B cell (primary cell): ENCODE data around the gene JMJD6. TPM values are rescaled to one million over a fixed set of nuclear protein-coding genes. Genes with fewer than 3 reads are reported as not detected.

ENCODE experiments used
- ATAC-seq: fragments of 200-7000 bp; cut with Tn5 transposase; one replicate; pipeline ENCODE4 v1.10.0; 2021; ENCODE audit warnings: low read depth, mild to moderate bottlenecking, moderate number of reproducible peaks, moderate library complexity
- CTCF ChIA-PET: fragments of 350-600 bp; sonication (Branson Sonifier 250); formaldehyde crosslinking; loops from one replicate; lab custom pipeline; 2021; ENCODE audit warnings: antibody characterized with exemption, inconsistent platforms; lab: Charles Lee
- POLR2A ChIA-PET: fragments of 350-600 bp; sonication (Branson Sonifier 250); formaldehyde crosslinking; loops from one replicate; lab custom pipeline; 2021; ENCODE audit warnings: antibody characterized with exemption; lab: Charles Lee
- DNase-seq: peaks from one replicate; pipeline ENCODE4 v3.0.0; 2013
- H2AFZ ChIP-seq: 2 replicates; pipeline ENCODE4 v1.6.1; 2012; ENCODE audit warnings: mild to moderate bottlenecking, low read depth, low read length; ENCODE audit not compliant: insufficient read depth, poor library complexity, severe bottlenecking
- H3K27ac ChIP-seq, 2 donors: 1 replicate in 1 of 2; 2 replicates in 1 of 2; pipeline ENCODE4 v1.5.1; 2012 to 2013; ENCODE audit warnings: low read length in 2 of 2, mild to moderate bottlenecking in 2 of 2, moderate library complexity in 1 of 2
- H3K27me3 ChIP-seq, 4 experiments: fragments of 200-600 bp in 1 of 4; sonication (generic) in 1 of 4; replicated peaks in 1 of 4; 1 replicate in 2 of 4; 2 replicates in 2 of 4; pipeline versions ENCODE4 v1.6.1 to v1.7.0; 2013 to 2016; ENCODE audit warnings: low read length in 3 of 4, mild to moderate bottlenecking in 2 of 4, mixed read lengths in 1 of 4, moderate library complexity in 1 of 4; ENCODE audit not compliant: insufficient read depth in 4 of 4, control insufficient read depth in 3 of 4; ENCODE audit errors: control extremely low read depth in 1 of 4
- H3K36me3 ChIP-seq, 2 experiments: replicated peaks in 1 of 2; 1 replicate in 1 of 2; 2 replicates in 1 of 2; pipeline versions ENCODE4 v1.6.1 to v1.7.1; 2013; ENCODE audit warnings: low read length in 1 of 2; ENCODE audit not compliant: insufficient read depth in 2 of 2, control insufficient read depth in 1 of 2; ENCODE audit errors: control extremely low read depth in 1 of 2, extremely low read depth in 1 of 2
- H3K4me1 ChIP-seq, 2 donors: fragments of 200-600 bp in 1 of 2; sonication (generic) in 1 of 2; 1 replicate in 1 of 2; 2 replicates in 1 of 2; pipeline versions ENCODE4 v1.5.1 to v1.6.1; 2013 to 2017; ENCODE audit warnings: low read length in 2 of 2; ENCODE audit not compliant: control insufficient read depth in 2 of 2, insufficient read depth in 2 of 2
- H3K4me2 ChIP-seq: replicated peaks from 2 replicates; pipeline ENCODE3; 2012; ENCODE audit warnings: mild to moderate bottlenecking, low read depth, low read length; ENCODE audit not compliant: poor library complexity, severe bottlenecking
- H3K4me3 ChIP-seq, 5 experiments: fragments of 200-600 bp in 1 of 5; sonication (generic) in 1 of 5; 1 replicate in 3 of 5; 2 replicates in 2 of 5; pipeline versions ENCODE4 v1.5.1 to v1.7.0; 2011 to 2016; ENCODE audit warnings: low read length in 4 of 5, mild to moderate bottlenecking in 4 of 5, low read depth in 2 of 5, control low read depth in 1 of 5, moderate library complexity in 1 of 5; ENCODE audit not compliant: insufficient read depth in 1 of 5; ENCODE audit errors: control extremely low read depth in 1 of 5, extremely low read depth in 1 of 5
- H3K79me2 ChIP-seq: fragments of 200-600 bp; sonication (generic); one replicate; pipeline ENCODE4 v1.6.0; 2016; ENCODE audit warnings: low read length; ENCODE audit not compliant: control insufficient read depth, insufficient read depth
- H3K9ac ChIP-seq: fragments of 200-600 bp; sonication (generic); 2 replicates; pipeline ENCODE4 v1.6.1; 2017; ENCODE audit warnings: mild to moderate bottlenecking, low read length, moderate library complexity
- H3K9me3 ChIP-seq, 3 donors: one replicate each; pipeline versions ENCODE4 v1.6.1 to v1.7.1; 2013; ENCODE audit warnings: low read length in 2 of 3; ENCODE audit not compliant: control insufficient read depth in 2 of 3, insufficient read depth in 1 of 3; ENCODE audit errors: control extremely low read depth in 1 of 3
- H4K20me1 ChIP-seq: 2 replicates; pipeline ENCODE4 v1.6.0; 2012; ENCODE audit warnings: mild to moderate bottlenecking, low read length; ENCODE audit not compliant: insufficient read depth, control insufficient read depth, poor library complexity, severe bottlenecking
- H3K27ac Mint-ChIP-seq: one replicate; pipeline ENCODE4 v1.8.0; 2021; ENCODE audit warnings: mixed read lengths
- H3K27me3 Mint-ChIP-seq: one replicate; pipeline ENCODE4 v1.8.0; 2021; ENCODE audit warnings: mixed read lengths
- H3K4me1 Mint-ChIP-seq: one replicate; pipeline ENCODE4 v1.8.0; 2021; ENCODE audit warnings: mixed read lengths
- H3K4me3 Mint-ChIP-seq: one replicate; pipeline ENCODE4 v1.8.0; 2021; ENCODE audit warnings: mixed read lengths
- H3K9me3 Mint-ChIP-seq: one replicate; pipeline ENCODE4 v1.8.0; 2022; ENCODE audit warnings: mixed read lengths; ENCODE audit not compliant: insufficient read depth
- CTCF ChIP-seq: fragments of 200-600 bp; IDR thresholded peaks from one replicate; pipeline ENCODE4 v1.8.0; 2022; ENCODE audit warnings: antibody characterized with exemption, mild to moderate bottlenecking
- EZH2 ChIP-seq: IDR thresholded peaks from 2 replicates; pipeline ENCODE4 v1.6.1; 2012; ENCODE audit warnings: borderline replicate concordance, low read depth, mild to moderate bottlenecking, moderate library complexity, low read length; ENCODE audit not compliant: insufficient read depth, poor library complexity, severe bottlenecking
- WGBS: methylation state at CpG from one replicate; pipeline ENCODE4 v1.1.5; 2013; ENCODE audit warnings: missing lambda C conversion rate; ENCODE audit not compliant: insufficient coverage; 5-methylcytosine and 5-hydroxymethylcytosine counted together
- intact Hi-C: fragments of 100-400 bp; cut with micrococcal nuclease; formaldehyde crosslinking; loops from one replicate; pipeline ENCODE4 v1.10.0; 2022
- polyA plus RNA-seq: library from polyadenylated mRNA; depleted of rRNA; stranded (reverse); fragments of >200 nt; gene quantifications from 2 replicates; pipeline ENCODE4 v1.2.3, GENCODE V29; 2012
- total RNA-seq, 2 donors: library from RNA; stranded (reverse); fragments of 120-200 nt in 1 of 2; gene quantifications; 1 replicate in 1 of 2; 2 replicates in 1 of 2; pipeline versions ENCODE4 v1.2.3 to v1.2.4, GENCODE V29; 2013 to 2022

The JMJD6 gene
- total and polyA plus RNA-seq, 2 donors (not counting 1 experiment from before 2014, with no cell fraction given) = 38.2 to 45.0 TPM

DNA sequence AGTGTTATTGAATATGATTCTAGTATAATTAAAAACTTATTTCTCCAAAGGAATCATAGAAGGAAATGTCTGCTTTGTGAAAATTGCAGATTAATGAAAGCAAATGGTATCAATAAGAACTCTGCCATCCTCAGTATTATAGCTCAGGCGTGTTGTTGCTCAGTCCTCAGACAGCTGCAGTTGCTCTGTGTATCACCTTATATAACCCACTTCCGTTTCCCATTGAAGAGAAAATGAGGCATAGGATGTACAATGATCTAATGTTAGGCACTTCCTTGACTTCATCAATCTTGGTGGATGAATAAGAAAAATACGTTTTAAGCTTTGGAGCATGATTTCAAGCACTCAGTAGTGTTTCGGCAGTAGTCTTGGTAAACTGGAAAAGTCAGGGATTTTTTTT is 25.6 kb upstream of the JMJD6 start:
- H3K27me3 ChIP-seq = no peaks in the 10 kb centered on the region
- ChIA-PET POLR2A (interaction anchor here (0.6 kb wide), 1 partner anchor 49 kb away, joined by 4 read pairs; no protein-coding TSS in a partner anchor), CTCF (no interaction called here)
- intact Hi-C loops = no loop called here
- H2AFZ ChIP-seq = no peak overlapping the region
- H3K27me3 Mint-ChIP-seq = no peaks in the 10 kb centered on the region
- no peak overlapping the region for H3K4me3 Mint-ChIP-seq
- H3K36me3 ChIP-seq = peaks cover 7 to 16% of the 10 kb centered on the region in 2 experiments
- peaks cover 12% of the 10 kb centered on the region for H3K4me1 Mint-ChIP-seq
- no peaks in the 10 kb centered on the region for H3K9me3 Mint-ChIP-seq
- H3K27ac Mint-ChIP-seq = peak overlapping the region; percentile 67
- no peak overlapping the region for H3K4me3 ChIP-seq
- TF ChIP-seq CTCF (no peak), EZH2 (no peak)
- H3K9me3 ChIP-seq = no peaks in the 10 kb centered on the region
- H3K79me2 ChIP-seq = peaks cover 5% of the 10 kb centered on the region
- H3K9ac ChIP-seq = no peak overlapping the region
- DNase-seq = no peak
- WGBS = 100% methylated on average over 2 of the region's 4 CpGs
- ATAC-seq = no peak
- no peaks in the 10 kb centered on the region for H4K20me1 ChIP-seq
- H3K27ac ChIP-seq = no peak overlapping the region
- H3K4me1 ChIP-seq = peaks cover 0 to 15% of the 10 kb centered on the region in 2 donors
- no peak overlapping the region for H3K4me2 ChIP-seq

GRCh38 chr17:76751416-76751993 is 25.1 kb upstream of the JMJD6 start:
- Histone ChIP-seq H3K4me2 (no peak overlapping the region), H3K79me2 (peaks cover 5% of the 10 kb centered on the region), H2AFZ (no peak overlapping the region), H3K9ac (no peak overlapping the region), H3K4me3 (no peak overlapping the region), H3K36me3 (peaks cover 9 to 14% of the 10 kb centered on the region in 2 experiments), H3K27me3 (no peaks in the 10 kb centered on the region), H4K20me1 (no peaks in the 10 kb centered on the region), H3K27ac (no peak overlapping the region), H3K9me3 (no peaks in the 10 kb centered on the region), H3K4me1 (peaks cover 0 to 15% of the 10 kb centered on the region in 2 donors)
- no peaks in the 10 kb centered on the region for H3K27me3 Mint-ChIP-seq
- no peak for ATAC-seq
- intact Hi-C loops = no loop called here
- no peak for DNase-seq
- CTCF ChIA-PET = no interaction called here
- no peaks in the 10 kb centered on the region for H3K9me3 Mint-ChIP-seq
- TF ChIP-seq CTCF = no peak
- no peak for TF ChIP-seq EZH2
- H3K4me1 Mint-ChIP-seq = peaks cover 12% of the 10 kb centered on the region
- no peak overlapping the region for H3K4me3 Mint-ChIP-seq
- no CpG with 5 or more reads among the region's 3 CpGs for WGBS
- POLR2A ChIA-PET = no interaction called here
- H3K27ac Mint-ChIP-seq = no peak overlapping the region
